SKM-1 (cell line): ENCODE results near the gene DOCK8.
"Not testable (repeated sequence)": the region's sequence is repeated elsewhere in the genome, so short reads cannot be mapped to it uniquely, and the experiment has no call there.

ENCODE experiments used
- DNase-seq: peaks from one replicate; lab custom pipeline; 2025; ENCODE audit not compliant: unreplicated experiment; lab: John Stamatoyannopoulos, UW

DOCK8 gene

DNA sequence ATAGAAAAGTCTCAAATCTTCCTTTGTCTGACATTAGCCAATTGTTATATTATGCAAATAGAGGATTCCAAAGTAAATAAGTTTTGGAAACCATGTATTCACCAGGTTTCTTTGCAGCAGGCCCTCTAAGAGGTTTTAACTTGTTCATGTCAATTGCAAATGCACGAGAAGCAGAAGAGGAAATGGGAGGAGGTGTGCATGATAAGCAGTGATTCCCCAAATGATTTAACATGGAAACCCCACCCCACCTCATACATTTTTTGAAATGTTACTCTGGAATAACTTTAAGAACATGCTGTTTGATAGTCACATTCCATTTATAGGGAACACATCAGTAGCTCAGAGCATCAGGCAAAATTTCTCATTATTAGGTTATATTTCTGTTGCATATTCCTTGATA is 190.7 kb downstream of the DOCK8 start:
- no peak for DNase-seq

DNA sequence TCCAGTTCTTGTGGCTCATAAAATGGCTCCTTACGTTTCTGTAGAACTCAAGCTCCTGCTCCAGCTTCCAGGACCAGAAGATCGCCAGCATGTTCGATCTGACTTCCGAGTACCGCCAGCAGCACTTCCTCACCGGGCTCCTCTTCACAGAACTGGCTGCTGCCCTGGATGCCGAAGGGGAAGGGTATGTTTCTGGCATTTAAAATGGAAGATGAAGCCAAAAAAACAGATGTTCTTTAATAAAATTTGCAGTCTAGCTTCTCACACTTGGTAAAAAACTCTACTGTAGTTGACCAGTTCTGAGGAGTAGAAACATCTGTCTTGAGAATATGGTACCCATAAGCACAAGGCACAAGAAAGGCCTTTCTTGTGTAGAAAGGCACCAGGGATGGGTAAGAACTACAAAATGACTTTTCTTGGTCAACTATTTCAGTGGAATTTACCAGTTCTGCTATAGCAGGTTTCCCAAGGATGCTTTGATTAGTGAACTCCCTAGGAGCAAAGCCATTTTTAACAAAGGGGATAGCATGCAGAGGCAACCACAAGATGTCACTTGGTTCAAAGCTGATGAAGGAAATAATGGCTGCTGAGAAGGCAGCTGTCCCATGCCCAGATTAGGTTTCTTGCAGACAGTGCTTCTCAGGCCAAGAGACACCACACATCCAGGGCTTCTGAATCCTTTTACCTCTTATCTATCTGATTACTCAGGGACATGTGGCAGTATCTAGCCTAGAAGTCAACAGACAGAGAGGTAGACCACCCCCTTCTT is 192.4 kb downstream of the DOCK8 start:
- no peak for DNase-seq

DNA sequence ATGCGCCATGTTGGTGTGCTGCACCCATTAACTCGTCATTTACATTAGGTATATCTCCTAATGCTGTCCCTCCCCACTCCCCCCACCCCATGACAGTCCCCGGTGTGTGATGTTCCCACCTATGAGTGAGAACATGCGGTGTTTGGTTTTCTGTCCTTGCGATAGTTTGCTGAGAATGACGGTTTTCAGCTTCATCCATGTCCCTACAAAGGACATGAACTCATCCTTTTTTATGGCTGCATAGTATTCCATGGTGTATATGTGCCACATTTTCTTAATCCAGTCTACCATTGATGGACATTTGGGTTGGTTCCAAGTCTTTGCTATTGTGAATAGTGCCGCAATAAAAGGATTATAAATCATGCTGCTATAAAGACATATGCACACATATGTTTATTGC is 195.0 kb downstream of the DOCK8 start:
- DNase-seq: not testable (repeated sequence)

DNA sequence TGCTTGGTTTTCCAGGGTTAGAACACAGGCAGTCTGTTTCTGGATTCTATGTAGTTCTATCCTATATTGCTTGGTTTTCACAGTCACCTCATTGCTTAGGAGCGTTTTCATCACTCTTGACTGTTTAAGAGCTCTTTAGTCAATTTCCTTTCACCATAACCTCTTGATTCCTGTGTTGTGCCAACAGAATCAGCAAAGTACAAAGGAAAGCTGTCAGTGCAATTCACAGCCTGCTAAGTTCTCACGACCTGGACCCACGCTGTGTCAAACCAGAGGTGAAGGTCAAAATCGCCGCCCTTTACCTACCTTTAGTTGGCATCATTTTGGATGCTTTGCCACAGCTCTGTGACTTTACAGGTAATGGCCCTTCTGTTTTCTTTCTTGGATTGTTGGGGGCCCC is 199.9 kb downstream of the DOCK8 start:
- DNase-seq: no peak

DNA sequence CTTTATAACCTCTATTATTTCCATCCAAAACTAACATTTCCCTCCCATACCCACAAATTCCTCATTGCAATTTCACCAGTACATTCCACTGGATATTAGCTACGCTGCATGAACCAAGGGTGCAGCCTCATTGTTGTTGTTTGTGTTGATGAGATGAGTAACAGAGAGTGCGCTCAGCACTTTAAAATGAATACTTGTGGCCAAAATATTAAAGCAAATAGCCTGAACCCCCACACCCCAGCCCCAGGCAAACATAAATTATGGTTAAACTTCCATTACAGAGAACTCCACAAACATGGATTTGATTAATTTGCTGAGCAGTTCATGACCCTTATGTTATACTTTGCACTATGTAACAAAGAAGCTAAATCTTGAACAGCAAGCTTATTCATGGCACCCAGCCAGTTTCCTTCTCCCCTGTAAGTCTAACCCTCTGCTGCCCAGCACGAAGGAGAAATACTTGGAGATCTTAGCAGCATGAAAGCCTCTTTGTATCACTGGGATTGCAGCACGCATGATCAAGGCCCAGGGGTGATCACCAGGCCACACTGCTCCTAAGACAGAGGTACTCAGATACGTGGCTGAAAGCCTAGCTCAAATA is 205.0 kb downstream of the DOCK8 start:
- DNase-seq: no peak

DNA sequence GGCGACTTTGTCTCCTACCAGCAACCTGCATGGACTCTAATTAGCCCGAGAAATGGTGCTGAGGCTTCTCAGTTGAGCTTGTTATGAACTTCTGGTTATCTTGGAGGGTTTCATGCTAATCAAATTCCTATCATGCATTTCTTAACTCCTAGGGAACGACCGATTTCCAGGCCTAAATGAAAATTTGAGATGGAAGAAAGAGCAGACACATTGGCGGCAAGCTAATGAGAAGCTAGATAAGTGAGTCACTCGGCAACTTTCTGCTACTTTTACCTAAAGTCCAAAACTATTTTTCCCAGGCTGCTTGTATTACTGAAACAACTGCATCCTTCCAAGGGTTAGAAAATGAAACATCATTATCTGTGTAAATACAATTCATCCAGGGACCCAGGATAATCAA is 207.2 kb downstream of the DOCK8 start:
- DNase-seq: no peak

DNA sequence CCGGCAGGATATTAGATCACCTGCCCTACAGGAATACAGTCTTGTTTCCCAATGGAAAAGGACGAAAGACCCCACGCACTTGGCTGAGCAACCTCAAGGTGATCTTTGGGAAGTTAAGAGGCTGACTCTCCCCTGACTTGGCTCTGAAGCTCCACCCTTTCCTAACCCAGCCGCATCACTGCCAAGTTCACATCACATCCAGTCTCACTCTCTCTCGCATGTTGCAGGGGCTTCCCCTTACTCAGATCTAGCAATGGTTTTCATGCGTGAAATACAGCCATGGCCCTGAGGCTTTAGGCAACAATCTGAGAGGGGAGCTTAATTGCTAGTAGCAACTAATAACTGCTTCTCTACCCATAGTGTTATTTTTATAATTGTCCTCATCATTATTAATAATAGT is 211.6 kb downstream of the DOCK8 start:
- no peak for DNase-seq

DNA sequence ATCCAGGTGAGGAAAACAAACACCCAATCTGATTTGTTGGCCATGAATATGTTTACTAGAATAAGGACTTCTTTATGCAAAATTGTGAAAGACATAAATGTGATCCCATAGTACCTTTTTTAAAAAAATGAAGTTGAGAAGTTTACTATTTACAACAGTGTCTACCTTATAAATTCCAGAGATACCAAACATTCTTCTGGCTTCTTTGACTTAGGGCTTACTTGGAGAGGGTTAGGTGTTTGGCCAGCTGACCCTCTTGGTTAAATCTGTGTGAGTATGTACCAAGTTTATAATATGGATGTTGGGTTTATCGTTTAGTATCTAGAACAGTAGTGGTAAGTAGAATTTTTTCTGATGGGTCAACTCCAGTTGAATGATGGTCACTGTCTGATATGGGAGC is 212.3 kb downstream of the DOCK8 start:
- DNase-seq: no peak

DNA sequence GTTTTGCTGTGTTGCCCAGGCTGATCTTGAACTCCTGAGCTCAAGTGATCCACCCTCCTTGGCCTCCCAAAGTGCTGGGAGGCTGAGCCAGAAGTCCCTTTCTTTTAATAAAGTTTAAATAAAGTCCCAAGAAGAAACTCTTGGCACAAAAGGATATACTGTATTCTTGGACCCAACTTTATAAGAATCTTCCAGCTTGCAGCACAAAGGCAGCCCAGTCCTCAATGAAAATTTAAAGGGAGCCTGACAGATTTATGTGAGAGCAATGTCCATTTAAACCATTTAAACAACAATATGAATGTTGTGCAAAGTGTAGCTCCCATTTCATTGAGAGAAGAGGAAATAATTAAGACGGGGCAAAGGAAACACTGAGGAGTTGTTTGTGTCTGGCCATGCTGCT is 217.0 kb downstream of the DOCK8 start:
- DNase-seq: no peak

DNA sequence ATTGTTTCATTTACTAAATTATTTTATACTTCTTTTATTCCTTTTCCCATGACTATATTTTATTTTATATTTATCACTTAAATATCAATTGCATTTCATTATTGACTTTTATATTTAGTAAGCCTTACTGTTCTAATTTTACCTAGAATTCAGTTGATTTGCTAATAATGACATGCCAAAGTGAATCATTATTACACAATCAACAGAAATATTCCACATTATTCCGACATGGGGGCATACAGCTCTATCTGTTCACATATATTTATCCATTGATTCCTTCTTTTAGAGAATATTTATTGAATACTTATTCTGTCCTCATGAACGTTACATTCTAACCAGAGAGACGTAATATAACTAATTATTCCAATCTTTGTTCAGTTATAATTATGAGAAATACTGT is 221.8 kb downstream of the DOCK8 start:
- DNase-seq: no peak

DNA sequence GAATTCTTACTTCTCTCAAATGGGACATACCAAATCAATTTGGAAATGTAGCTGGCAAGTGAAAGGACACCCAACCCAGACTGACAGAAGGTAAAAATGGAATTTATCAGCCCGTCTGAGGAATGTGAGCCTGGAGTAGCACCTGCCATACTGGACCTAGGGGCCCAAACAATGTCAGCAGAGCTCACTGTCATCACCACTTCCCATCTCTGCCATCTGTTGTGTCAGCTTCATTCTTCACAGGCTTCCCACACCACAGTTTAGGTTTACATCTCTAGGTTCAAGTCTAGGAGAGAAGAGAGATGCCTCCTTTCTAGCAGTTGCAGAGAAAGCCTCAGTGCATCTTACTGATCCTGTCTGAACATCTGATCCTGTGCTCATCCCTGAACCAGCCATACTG is 222.4 kb downstream of the DOCK8 start:
- no peak for DNase-seq

DNA sequence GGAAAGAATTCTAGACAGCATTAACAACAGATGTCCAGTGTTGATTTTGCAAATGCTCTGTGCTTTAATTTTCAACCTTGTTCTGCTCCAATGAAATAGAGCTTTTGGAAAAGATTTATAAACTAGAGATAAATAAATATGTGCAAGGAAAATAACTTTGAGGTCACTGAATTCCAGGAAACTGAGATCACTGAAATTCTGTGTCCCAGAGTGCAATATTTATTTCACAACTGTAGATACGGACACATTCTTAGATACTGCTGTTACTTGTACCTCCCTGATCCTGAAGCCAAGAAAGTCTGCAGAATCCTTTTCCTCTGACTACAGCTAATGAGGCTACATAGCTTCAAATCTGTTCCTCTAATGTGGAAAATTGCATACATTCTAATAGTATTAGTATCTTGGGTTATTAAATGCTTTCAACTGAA is 222.9 kb downstream of the DOCK8 start:
- no peak for DNase-seq

DNA sequence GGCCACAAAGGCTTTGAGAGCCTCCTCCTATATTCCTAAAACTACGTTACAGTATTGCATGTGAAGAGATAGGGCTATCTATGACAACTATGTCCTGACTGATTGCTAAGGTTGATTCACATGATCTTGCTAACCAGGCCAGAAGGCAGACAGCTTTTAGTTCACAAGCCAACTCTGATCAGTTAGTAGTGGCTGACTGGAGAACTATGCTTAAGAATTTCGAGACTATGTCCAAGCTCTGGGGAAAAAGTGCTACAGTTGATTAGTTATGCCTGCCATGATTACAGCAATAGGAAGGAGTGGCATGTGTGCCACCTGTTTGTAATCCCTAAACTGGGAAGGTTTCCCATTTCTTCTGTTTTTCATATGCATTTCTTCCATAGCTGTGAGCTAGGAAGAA is 223.4 kb downstream of the DOCK8 start:
- no peak for DNase-seq

DNA sequence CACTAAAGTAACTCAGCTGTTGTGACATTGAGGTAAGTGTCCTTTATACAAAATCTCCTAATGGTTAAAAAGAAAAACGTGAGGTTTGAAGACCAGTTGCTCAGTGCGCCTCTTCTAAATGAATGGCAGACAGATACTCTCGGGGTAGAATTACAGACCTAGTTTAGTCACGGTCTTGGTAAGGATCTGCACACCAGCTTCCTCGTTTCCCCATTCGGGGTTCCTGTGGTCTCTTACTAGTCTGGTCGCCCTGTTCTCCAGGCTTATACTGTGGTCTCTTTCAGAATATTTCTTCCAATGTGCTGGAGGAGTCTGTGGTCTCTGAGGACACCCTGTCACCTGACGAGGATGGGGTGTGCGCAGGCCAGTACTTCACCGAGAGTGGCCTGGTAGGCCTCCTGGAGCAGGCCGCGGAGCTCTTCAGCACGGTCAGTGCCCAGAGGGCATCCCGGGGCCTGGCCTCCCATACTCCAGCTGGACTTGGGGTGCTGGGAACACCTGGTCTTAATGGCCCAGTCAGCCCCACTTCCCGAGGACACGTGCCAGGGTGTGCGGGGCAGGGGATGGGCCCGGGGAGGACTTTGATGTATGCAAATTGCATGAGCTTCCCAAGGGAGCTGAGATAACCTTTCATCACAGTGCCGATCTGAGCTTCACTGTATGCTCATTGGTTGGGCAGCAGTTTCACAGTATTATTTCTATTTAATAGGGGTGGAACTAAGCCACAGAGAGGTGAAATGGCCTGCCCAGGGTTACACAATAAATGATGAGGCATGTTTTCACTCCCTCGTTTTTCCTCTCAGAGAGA is 224.5 kb downstream of the DOCK8 start:
- DNase-seq: no peak

DNA sequence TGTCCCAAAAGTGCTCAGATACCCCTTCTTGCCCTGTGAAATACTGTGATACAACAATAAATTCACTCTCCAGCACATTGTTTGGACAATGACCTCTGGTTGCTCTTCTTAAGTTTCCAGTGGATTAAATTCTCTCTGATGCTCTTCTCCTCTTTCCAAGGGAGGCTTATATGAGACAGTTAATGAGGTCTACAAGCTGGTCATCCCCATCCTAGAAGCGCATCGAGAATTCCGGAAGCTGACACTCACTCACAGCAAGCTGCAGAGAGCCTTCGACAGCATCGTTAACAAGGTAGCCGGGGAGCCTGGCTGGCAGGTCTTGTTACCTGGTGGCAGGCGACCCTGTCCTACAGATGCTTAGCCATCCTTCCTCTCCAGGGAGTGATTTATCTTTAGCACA is 226.5 kb downstream of the DOCK8 start:
- DNase-seq: no peak

DNA sequence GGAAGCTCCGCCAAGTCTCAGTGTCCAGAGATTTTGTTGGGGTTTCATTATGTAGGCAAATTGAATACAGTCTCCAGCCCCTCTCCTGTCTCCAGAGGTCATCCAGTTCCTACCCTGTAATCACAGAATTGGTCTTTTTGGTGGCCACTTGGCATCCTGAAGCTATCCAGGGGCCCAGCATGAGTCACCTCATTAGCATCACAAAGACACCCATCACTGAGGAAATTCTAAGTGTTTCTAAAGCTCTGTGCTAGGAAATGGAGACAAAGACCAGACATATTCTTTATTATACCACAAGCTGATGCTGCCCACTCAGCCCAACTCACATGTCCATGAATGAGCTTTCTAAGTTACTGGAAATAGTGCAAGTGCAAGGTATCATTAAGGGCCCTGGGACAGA is 229.9 kb downstream of the DOCK8 start:
- no peak for DNase-seq

DNA sequence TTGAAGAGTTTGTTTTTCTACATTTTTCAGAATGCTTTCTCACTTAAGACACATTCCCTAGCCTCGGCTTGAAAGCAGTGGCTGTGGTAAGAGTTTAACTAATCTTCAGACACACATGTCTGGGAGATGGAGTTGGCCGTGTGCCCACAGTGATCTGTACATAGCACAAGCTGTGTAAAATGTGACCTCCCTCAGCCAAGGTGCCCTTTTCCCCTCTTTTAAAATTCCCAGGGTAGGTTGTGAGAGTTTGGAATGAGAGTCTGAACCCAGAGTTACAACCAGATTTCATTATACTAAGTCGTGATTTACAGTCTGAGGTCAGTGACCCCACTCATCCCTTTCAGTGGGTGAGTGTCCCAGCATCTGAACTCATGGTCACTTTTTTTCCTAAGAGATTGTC is 230.4 kb downstream of the DOCK8 start:
- DNase-seq: no peak

DNA sequence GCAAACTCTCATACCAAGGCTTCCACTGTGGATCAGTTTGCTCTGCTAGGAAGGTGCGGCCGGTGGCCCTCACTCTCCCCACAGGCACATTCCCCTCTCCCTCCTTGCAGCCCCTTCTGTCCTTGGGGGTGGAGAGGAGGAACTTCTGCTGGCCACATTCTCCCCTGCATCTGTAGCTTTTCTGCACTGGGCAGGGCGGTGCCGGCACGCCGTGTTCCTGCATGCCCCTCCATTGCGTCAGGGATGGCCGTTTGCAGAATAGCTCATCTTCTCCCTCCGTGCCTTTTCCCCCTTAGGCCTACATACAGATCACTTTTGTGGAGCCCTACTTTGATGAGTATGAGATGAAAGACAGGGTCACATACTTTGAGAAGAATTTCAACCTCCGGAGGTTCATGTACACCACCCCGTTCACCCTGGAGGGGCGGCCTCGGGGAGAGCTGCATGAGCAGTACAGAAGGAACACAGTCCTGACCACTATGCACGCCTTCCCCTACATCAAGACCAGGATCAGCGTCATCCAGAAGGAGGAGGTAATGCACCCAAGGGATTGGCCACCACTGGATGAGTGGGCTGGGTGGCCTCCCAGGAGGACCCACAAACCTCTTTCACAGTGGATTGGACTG is 231.5 kb downstream of the DOCK8 start:
- DNase-seq: no peak

DNA sequence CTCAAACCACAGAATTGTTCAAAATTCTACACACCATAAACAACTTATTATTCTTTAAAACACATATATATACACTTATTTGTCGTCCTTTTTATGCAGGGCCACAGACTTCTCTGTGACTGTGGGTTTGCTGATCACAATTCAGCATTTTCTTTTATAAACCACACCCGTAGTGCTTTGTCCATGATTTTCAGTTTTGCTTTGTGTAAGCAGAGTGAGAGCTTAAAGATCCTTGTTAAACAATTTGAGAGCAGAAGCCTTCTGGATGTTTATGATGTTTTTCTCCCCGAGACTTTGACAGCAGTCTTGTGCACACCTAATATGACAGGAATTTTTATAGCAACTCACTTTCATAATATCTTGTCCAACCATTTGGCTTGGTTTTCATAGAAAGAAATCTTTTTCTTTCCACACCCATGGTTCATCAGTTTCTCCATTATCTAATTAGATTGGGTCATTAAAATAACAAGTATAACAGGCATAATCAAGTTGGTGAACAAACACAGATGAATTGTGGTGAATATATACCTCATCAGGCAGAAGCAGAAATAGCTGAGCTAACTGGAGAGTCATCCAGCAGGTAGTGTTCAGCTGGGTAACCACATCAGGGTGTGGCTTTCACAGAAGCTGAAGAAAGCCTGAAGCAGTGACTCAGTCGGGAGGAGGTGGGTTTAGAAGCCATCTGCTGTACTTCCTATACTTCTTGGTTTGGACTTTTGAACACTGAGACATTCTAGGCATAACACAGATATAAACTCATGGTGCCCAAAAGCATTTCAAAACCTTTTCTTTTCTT is 232.8 kb downstream of the DOCK8 start:
- DNase-seq: no peak

DNA sequence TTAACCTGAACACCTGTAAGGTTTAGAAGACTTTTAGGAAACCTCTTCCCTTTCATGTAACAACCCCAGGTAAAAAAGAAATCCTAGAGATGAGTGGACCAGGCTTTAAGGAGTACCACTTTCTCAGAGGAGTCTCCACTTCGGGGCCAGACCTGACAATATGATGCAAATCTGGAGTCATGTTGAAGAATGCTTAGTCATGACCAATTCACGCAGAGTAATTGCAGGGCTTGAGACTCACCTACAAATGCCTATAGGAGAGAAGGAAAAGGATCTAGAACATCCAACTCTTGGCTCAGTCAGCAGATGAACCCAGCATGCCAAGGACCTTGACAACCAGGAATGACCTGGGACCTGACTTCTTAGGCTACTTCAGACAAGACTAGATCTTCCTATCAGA is 235.4 kb downstream of the DOCK8 start:
- DNase-seq: no peak

DNA sequence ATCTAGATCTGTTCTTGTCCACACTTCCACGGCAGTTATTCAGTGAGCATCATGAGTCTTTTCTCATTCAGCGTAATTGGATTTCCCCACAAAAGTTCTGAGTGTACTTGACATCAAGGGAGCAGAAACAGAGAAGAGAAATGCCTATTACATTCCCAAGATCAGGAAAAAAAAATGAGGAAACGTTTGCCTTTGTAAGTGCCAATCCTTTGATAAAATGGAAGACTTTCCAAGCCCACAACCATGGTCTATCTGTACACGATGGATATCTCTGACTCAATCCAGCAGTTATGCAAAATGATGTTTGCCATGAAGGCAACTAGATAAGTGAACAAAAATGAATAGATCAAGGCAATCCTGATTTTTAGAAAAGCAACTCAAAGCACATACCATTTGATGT is 235.9 kb downstream of the DOCK8 start:
- DNase-seq: no peak
